Pancreas (tissue), 10 donors: ENCODE measurements around the gene FAM222A. TPM values are rescaled to one million over a fixed set of nuclear protein-coding genes. Genes with fewer than 3 reads are reported as not detected.

Experiments used
- ATAC-seq, 4 donors: fragments of 200-7000 bp; cut with Tn5 transposase; one replicate each; pipeline versions ENCODE4 v1.8.0 to v1.9.1; 2020; ENCODE audit warnings: mild to moderate bottlenecking in 4 of 4, moderate library complexity in 4 of 4
- DNase-seq, 6 donors: peaks; one replicate each; pipeline ENCODE4 v3.0.0-alpha.2; 2020
- FAIRE-seq: peaks from 2 replicates; lab custom pipeline; 2012; peaks lifted over from hg19 to GRCh38; lab: Jason Lieb, UNC
- H3K27ac ChIP-seq, 4 donors: fragments of 200-600 bp; sonication (generic); 1 replicate in 3 of 4; 2 replicates in 1 of 4; pipeline versions ENCODE4 v1.5.0 to v1.8.0; 2020
- H3K27me3 ChIP-seq, 4 donors: fragments of 200-600 bp; one replicate each; pipeline ENCODE4 v1.8.0; 2021
- H3K36me3 ChIP-seq, 3 donors: fragments of 200-600 bp; sonication (generic) in 1 of 3; one replicate each; pipeline versions ENCODE4 v1.5.0 to v1.8.0; 2020 to 2021
- H3K4me1 ChIP-seq, 3 donors: fragments of 200-600 bp; one replicate each; pipeline ENCODE4 v1.8.0; 2021
- H3K4me3 ChIP-seq, 4 donors: fragments of 200-600 bp; sonication (generic) in 2 of 4; one replicate each; pipeline versions ENCODE4 v1.5.0 to v1.8.0; 2020 to 2021
- H3K9me3 ChIP-seq, 4 donors: fragments of 200-600 bp; one replicate each; pipeline ENCODE4 v1.8.0; 2021
- CTCF ChIP-seq, 4 donors: fragments of 200-600 bp; sonication (generic) in 3 of 4; IDR thresholded peaks; one replicate each; pipeline versions ENCODE4 v1.5.0 to v1.8.0; 2021; ENCODE audit warnings: antibody characterized with exemption in 4 of 4
- WGBS, 2 donors: extraction: QIAGEN DNeasy Blood & Tissue Kit; methylation state at CpG; one replicate each; pipeline ENCODE4 v1.1.7; 2013; 5-methylcytosine and 5-hydroxymethylcytosine counted together
- intact Hi-C, 3 donors: fragments of 100-400 bp; cut with DNase I; formaldehyde crosslinking; loops; one replicate each; pipeline versions ENCODE4 v1.11.1 to v1.14.2; 2022
- polyA plus RNA-seq, 2 donors: library from polyadenylated mRNA; stranded (reverse); fragments of 200-250 nt; gene quantifications; one replicate each; pipeline ENCODE4 v1.2.3, GENCODE V29; 2013
- total RNA-seq, 6 donors: library from RNA; stranded (reverse); fragmentation: NEBNext Ultra II Directional in 4 of 6; extraction: Animal tissue kit (Norgen Biotek cat#: 25700) in 4 of 6; gene quantifications; one replicate each; pipeline versions ENCODE4 v1.2.1 to v1.2.4, GENCODE V29; 2021 to 2023
- donor health status: healthy with polysubstance abuse.
- donor health status: DM: no; HTN: no; CAD: no; lungs with moderate emphysema.
- donor health status: DM: no; HTN: no; CAD: no.
- donor health status: control.
- donor health status: control.
- donor health status: Bipolar disorder and iron deficiency.
- donor health status: DM: yes; HTN: yes; CAD: no.
- donor health status: DM: no; HTN: no; CAD: no.
- donor health status: DM: no; HTN: no; CAD: no.
- donor health status: DM: yes; HTN: yes; CAD: no.

Gene FAM222A
- total and polyA plus RNA-seq, 8 donors, result 2.1 to 14.6 (median 3.8) TPM

- Histone ChIP-seq H3K27ac (no peak overlapping the region), H3K4me1 (peaks cover 0 to 4% (median 0%) of the 10 kb centered on the region in 3 donors), H3K4me3 (no peak overlapping the region), H3K36me3 (no peaks in the 10 kb centered on the region), H3K27me3 (no peaks in the 10 kb centered on the region), H3K9me3 (no peaks in the 10 kb centered on the region)
- peak in 3 of 6 donors; percentile 8 to 56 (median 49) for DNase-seq
- no peak for TF ChIP-seq CTCF (IDR thresholded peaks at IDR 0.05)
- ATAC-seq, result no peak
- intact Hi-C loops, result no loop called here
- no peak for FAIRE-seq
- WGBS, 2 donors, result 71 to 75% methylated on average over 16 of the region's 16 CpGs
Observed at GRCh38 chr12:109760930-109761921, 47.6 kb downstream of the FAM222A start.

GRCh38 chr12:109762071-109762672, 48.5 kb downstream of the FAM222A start:
- no peak for FAIRE-seq

GRCh38 chr12:109762673-109763191, 49.1 kb downstream of the FAM222A start:
- Histone ChIP-seq H3K27me3 (no peaks in the 10 kb centered on the region), H3K4me1 (peaks cover 0 to 4% (median 0%) of the 10 kb centered on the region in 3 donors), H3K4me3 (no peak overlapping the region), H3K27ac (no peak overlapping the region), H3K9me3 (no peaks in the 10 kb centered on the region), H3K36me3 (no peaks in the 10 kb centered on the region)
- WGBS, 2 donors, result 61 to 100% methylated on average over 2 of the region's 2 CpGs
- no peak for FAIRE-seq
- peak in 2 of 6 donors; percentile 5 to 29 for DNase-seq
- intact Hi-C loops, result no loop called here
- no peak for TF ChIP-seq CTCF (IDR thresholded peaks at IDR 0.05)
- no peak for ATAC-seq

More at GRCh38 chr12:109762071-109762672, 48.5 kb downstream of the FAM222A start:
- DNase-seq (peak in 1 of 6 donors; percentile 37), ATAC-seq (no peak)
- Histone ChIP-seq H3K27me3 (no peaks in the 10 kb centered on the region), H3K36me3 (no peaks in the 10 kb centered on the region), H3K4me3 (no peak overlapping the region), H3K27ac (no peak overlapping the region), H3K4me1 (peaks cover 0 to 4% (median 0%) of the 10 kb centered on the region in 3 donors), H3K9me3 (no peaks in the 10 kb centered on the region)
- no peak for TF ChIP-seq CTCF (IDR thresholded peaks at IDR 0.05)
- WGBS, 2 donors, result 89 to 96% methylated on average over 12 of the region's 12 CpGs
- intact Hi-C loops, result no loop called here

GRCh38 chr12:109763201-109763841, 49.7 kb downstream of the FAM222A start:
- Histone ChIP-seq H3K27ac (no peak overlapping the region), H3K36me3 (no peaks in the 10 kb centered on the region), H3K27me3 (no peaks in the 10 kb centered on the region), H3K4me3 (no peak overlapping the region), H3K4me1 (peaks cover 0 to 4% (median 0%) of the 10 kb centered on the region in 3 donors), H3K9me3 (no peaks in the 10 kb centered on the region)
- DNase-seq, result peak in 2 of 6 donors; percentile 3 to 26
- no peak for TF ChIP-seq CTCF (IDR thresholded peaks at IDR 0.05)
- intact Hi-C loops, result no loop called here
- no peak for FAIRE-seq
- 78 to 94% methylated on average over 3 of the region's 3 CpGs for WGBS, 2 donors
- ATAC-seq, result peak in 2 of 4 donors; percentile 26 to 39
